Keratinocyte (primary cell): ENCODE measurements around the gene QPCT. TPM values are rescaled to one million over a fixed set of nuclear protein-coding genes. Genes with fewer than 3 reads are reported as not detected.

Source experiments
- DNase-seq: peaks from one replicate; pipeline ENCODE4 v3.0.0-alpha.2; 2011; ENCODE audit warnings: low read depth, missing footprints, low spot score
- FAIRE-seq: peaks from 2 replicates; lab custom pipeline; 2011; peaks lifted over from hg19 to GRCh38; lab: Jason Lieb, UNC
- H2AFZ ChIP-seq: 2 replicates; pipeline ENCODE4 v1.6.0; 2012; ENCODE audit warnings: low read length, control low read depth, inconsistent platforms; ENCODE audit not compliant: control insufficient read depth
- H3K27ac ChIP-seq: 2 replicates; pipeline ENCODE4 v1.5.1; 2011; ENCODE audit warnings: low read length; ENCODE audit not compliant: control insufficient read depth, insufficient read depth
- H3K27me3 ChIP-seq: 3 replicates; pipeline ENCODE4 v1.6.0; 2011; ENCODE audit warnings: low read length; ENCODE audit not compliant: control insufficient read depth, insufficient read depth; ENCODE audit errors: extremely low read depth
- H3K36me3 ChIP-seq, 2 experiments: 2 replicates in 1 of 2; 3 replicates in 1 of 2; pipeline ENCODE4 v1.5.1; 2011; ENCODE audit warnings: low read length in 2 of 2, mild to moderate bottlenecking in 1 of 2; ENCODE audit not compliant: control insufficient read depth in 2 of 2, insufficient read depth in 2 of 2; ENCODE audit errors: extremely low read depth in 1 of 2
- H3K4me1 ChIP-seq: 3 replicates; pipeline ENCODE4 v1.5.1; 2011; ENCODE audit warnings: low read length; ENCODE audit not compliant: control insufficient read depth, insufficient read depth; ENCODE audit errors: extremely low read depth
- H3K4me2 ChIP-seq: 3 replicates; pipeline ENCODE4 v1.6.0; 2011; ENCODE audit warnings: low read depth, low read length; ENCODE audit not compliant: control insufficient read depth, insufficient read depth; ENCODE audit errors: extremely low read depth
- H3K4me3 ChIP-seq, 3 experiments: fragments of 200-600 bp in 1 of 3; sonication (generic) in 1 of 3; 2 replicates in 2 of 3; 3 replicates in 1 of 3; pipeline ENCODE4 v1.5.1; 2011 to 2016; ENCODE audit warnings: low read length in 3 of 3, mild to moderate bottlenecking in 3 of 3, control low read depth in 2 of 3, inconsistent platforms in 1 of 3, low read depth in 1 of 3, mixed read lengths in 1 of 3, mixed run types in 1 of 3, moderate library complexity in 1 of 3; ENCODE audit not compliant: control insufficient read depth in 2 of 3, insufficient read depth in 2 of 3; ENCODE audit errors: extremely low read depth in 1 of 3
- H3K79me2 ChIP-seq: 2 replicates; pipeline ENCODE4 v1.6.0; 2012; ENCODE audit warnings: low read length; ENCODE audit not compliant: control insufficient read depth, insufficient read depth
- H3K9ac ChIP-seq: 3 replicates; pipeline ENCODE4 v1.6.0; 2011; ENCODE audit warnings: low read length; ENCODE audit not compliant: control insufficient read depth, insufficient read depth; ENCODE audit errors: extremely low read depth
- H3K9me1 ChIP-seq: 3 replicates; pipeline ENCODE4 v1.6.0; 2011; ENCODE audit warnings: low read length; ENCODE audit not compliant: control insufficient read depth, insufficient read depth; ENCODE audit errors: extremely low read depth
- H3K9me3 ChIP-seq: 2 replicates; pipeline ENCODE4 v1.5.1; 2012; ENCODE audit warnings: low read depth, low read length; ENCODE audit not compliant: control insufficient read depth
- H4K20me1 ChIP-seq: 3 replicates; pipeline ENCODE4 v1.6.0; 2011; ENCODE audit warnings: low read length; ENCODE audit not compliant: control insufficient read depth, insufficient read depth; ENCODE audit errors: extremely low read depth
- CTCF ChIP-seq, 3 experiments: IDR thresholded peaks in 1 of 3; conservative IDR thresholded peaks in 1 of 3; optimal IDR thresholded peaks in 1 of 3; 2 replicates in 2 of 3; 3 replicates in 1 of 3; pipeline versions ENCODE3 to v1.5.1; 2011; ENCODE audit warnings: low read length in 3 of 3, mild to moderate bottlenecking in 3 of 3, moderate library complexity in 2 of 3, control low read depth in 1 of 3, inconsistent platforms in 1 of 3; ENCODE audit not compliant: insufficient read depth in 2 of 3; ENCODE audit errors: extremely low read depth in 1 of 3
- EZH2 ChIP-seq: IDR thresholded peaks from one replicate; pipeline ENCODE4 v1.6.1; 2012; ENCODE audit warnings: inconsistent platforms, mild to moderate bottlenecking, low read length, moderate library complexity
- dilution Hi-C: fragments of 300-500 bp; cut with MboI; formaldehyde crosslinking; loops from one replicate; pipeline ENCODE4 v1.7.0; 2020; ENCODE audit warnings: low sequenced_read_pairs; ENCODE audit not compliant: extremely low pct_ligation_motif_present
- polyA plus RNA-seq, 5 experiments: library from polyadenylated mRNA; depleted of rRNA in 3 of 5; stranded (reverse) in 3 of 5; stranded (forward) in 1 of 5; unstranded in 1 of 5; fragments of >200 nt; gene quantifications; 1 replicate in 1 of 5; 2 replicates in 3 of 5; 3 replicates in 1 of 5; pipeline versions ENCODE4 v1.2.1 to v1.2.3, GENCODE V29; 2011 to 2012; ENCODE audit warnings: missing spikeins in 2 of 5, low read depth in 1 of 5, low replicate concordance in 1 of 5

Gene QPCT
- polyA plus RNA-seq, 1 donor (not counting 4 experiments of a cell fraction or from before 2014, with no cell fraction given) = 11.6 TPM

DNA sequence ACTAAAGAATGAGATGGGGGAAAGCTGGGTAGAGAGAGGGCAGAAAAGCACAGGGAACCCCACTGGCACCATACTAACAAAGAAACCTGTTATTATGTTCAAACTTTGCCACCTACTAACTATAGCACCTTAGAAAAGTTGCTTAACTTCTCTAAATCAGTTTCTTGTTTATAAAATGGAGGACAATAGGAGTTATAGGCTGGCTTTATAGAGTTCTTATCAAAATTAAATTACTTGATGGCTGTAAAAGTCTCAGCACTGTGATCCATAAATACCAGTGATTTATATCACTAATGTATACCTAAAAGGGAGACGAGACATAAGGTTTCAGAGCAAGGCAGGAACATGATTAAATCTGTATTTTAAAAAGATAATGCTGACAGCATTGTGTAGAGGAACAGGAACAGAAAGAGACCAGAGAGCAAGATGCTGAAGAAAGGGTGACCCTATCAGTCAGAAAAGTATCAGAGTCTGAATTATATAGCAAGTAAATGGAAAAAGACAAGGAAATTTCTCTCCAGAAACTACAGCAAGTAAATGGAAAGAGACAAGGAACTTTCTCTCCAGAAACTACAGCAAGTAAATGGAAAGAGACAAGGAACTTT, 48.9 kb upstream of the QPCT start:
- Histone ChIP-seq H4K20me1 (no peaks in the 10 kb centered on the region), H2AFZ (no peak overlapping the region), H3K79me2 (peaks cover 40% of the 10 kb centered on the region), H3K4me1 (peaks cover 5% of the 10 kb centered on the region), H3K27ac (no peak overlapping the region), H3K9me1 (no peaks in the 10 kb centered on the region), H3K36me3 (peaks cover 2 to 3% of the 10 kb centered on the region in 2 experiments), H3K9ac (no peak overlapping the region), H3K4me2 (no peak overlapping the region), H3K27me3 (no peaks in the 10 kb centered on the region), H3K9me3 (no peaks in the 10 kb centered on the region), H3K4me3 (no peak overlapping the region)
- no peak for DNase-seq
- no peak for FAIRE-seq
- TF ChIP-seq EZH2 = no peak
- no peak for TF ChIP-seq CTCF (optimal IDR thresholded peaks at IDR 0.05 in 1 of 3, IDR thresholded peaks at IDR 0.05 in 1 of 3, conservative IDR thresholded peaks at IDR 0.05 in 1 of 3; ENCODE audit: extremely low read depth in 1 of 3, insufficient read depth in 2 of 3, low read length in 3 of 3)
- dilution Hi-C loops = no loop called here

DNA sequence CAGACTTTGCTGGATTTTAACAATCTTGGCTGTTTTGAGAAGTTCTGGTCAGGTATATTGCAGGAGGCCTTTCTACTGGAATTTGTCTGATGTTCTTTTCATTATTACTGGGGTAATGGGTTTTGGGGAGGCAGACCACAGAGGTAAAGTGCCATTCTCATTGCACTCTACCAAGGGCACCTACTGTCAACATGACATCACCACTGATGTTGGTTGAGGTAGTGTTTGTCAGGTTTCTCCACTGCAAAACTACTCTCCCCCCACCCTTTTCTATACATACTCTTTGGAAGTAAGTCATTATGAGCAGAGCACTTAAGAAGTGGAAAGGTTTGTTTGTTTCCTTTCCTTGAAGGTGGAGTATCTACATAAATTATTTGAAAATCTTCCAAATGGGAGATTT, 46.8 kb upstream of the QPCT start:
- no peak overlapping the region for H2AFZ ChIP-seq
- no peaks in the 10 kb centered on the region for H3K27me3 ChIP-seq
- H3K9ac ChIP-seq = no peak overlapping the region
- H3K9me1 ChIP-seq = no peaks in the 10 kb centered on the region
- no peak for DNase-seq
- H3K36me3 ChIP-seq = peaks cover 0 to under 1% of the 10 kb centered on the region in 2 experiments
- no peak for FAIRE-seq
- TF ChIP-seq CTCF (optimal IDR thresholded peaks at IDR 0.05 in 1 of 3, IDR thresholded peaks at IDR 0.05 in 1 of 3, conservative IDR thresholded peaks at IDR 0.05 in 1 of 3; ENCODE audit: extremely low read depth in 1 of 3, insufficient read depth in 2 of 3, low read length in 3 of 3) = no peak
- no peak for TF ChIP-seq EZH2
- peaks cover 47% of the 10 kb centered on the region for H3K79me2 ChIP-seq
- dilution Hi-C loops = no loop called here
- H3K4me3 ChIP-seq = no peak overlapping the region
- H3K9me3 ChIP-seq = no peaks in the 10 kb centered on the region
- no peak overlapping the region for H3K4me2 ChIP-seq
- no peak overlapping the region for H3K27ac ChIP-seq
- H3K4me1 ChIP-seq = peaks cover 12% of the 10 kb centered on the region
- H4K20me1 ChIP-seq = no peaks in the 10 kb centered on the region
